Cerebellar cortex (tissue), 1 donor: ENCODE data around the gene COG1.
A peak's percentile ranks its signal among the peaks of the same experiment; 100 is the strongest.
"Not testable (repeated sequence)": the region's sequence is repeated elsewhere in the genome, so short reads cannot be mapped to it uniquely, and the experiment has no call there.

Source experiments
- DNase-seq: peaks from one replicate; pipeline ENCODE4 v3.0.0-alpha.2; 2015; ENCODE audit warnings: low spot score

The COG1 gene, protein sequence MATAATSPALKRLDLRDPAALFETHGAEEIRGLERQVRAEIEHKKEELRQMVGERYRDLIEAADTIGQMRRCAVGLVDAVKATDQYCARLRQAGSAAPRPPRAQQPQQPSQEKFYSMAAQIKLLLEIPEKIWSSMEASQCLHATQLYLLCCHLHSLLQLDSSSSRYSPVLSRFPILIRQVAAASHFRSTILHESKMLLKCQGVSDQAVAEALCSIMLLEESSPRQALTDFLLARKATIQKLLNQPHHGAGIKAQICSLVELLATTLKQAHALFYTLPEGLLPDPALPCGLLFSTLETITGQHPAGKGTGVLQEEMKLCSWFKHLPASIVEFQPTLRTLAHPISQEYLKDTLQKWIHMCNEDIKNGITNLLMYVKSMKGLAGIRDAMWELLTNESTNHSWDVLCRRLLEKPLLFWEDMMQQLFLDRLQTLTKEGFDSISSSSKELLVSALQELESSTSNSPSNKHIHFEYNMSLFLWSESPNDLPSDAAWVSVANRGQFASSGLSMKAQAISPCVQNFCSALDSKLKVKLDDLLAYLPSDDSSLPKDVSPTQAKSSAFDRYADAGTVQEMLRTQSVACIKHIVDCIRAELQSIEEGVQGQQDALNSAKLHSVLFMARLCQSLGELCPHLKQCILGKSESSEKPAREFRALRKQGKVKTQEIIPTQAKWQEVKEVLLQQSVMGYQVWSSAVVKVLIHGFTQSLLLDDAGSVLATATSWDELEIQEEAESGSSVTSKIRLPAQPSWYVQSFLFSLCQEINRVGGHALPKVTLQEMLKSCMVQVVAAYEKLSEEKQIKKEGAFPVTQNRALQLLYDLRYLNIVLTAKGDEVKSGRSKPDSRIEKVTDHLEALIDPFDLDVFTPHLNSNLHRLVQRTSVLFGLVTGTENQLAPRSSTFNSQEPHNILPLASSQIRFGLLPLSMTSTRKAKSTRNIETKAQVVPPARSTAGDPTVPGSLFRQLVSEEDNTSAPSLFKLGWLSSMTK

DNA sequence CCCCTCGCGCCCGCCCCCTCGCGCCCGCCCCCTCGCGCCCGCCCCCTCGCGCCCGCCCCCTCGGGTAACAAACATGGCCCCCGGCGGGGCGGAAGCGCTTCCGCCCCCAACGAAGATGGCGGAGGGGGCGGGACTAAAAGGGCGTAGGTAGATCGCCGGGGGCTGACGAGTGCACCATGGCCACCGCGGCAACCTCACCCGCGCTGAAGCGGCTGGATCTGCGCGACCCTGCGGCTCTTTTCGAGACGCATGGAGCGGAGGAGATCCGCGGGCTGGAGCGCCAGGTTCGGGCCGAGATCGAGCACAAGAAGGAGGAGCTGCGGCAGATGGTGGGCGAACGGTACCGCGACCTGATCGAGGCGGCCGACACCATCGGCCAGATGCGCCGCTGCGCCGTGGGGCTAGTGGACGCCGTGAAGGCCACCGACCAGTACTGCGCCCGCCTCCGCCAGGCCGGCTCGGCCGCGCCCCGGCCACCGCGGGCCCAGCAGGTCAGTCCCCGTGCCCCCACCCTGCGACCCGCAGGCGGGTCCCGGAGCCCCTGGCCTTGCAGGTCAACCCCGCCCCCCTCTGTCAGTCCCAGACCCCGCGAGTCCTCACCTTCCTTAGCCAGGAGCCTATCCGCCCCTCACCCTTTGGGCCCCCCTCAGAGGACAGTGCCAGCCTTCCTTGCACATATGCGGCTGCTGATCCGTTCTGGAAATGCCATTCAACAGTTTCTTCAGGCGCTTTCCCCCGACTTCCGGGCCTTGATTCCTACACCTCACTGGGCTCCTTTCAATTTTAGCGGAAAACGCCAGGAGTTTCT lies at the start of gene COG1:
TSS of gene COG1 (plus strand) at position 162 of the 808 bp plus-strand sequence. CDS start at position 177, 15 bp downstream.
- DNase-seq = peak; percentile 88

- DNase-seq = not testable (repeated sequence)
Measured at GRCh38 chr17:73144209-73144608, 48.6 kb upstream of the COG1 start.

DNA sequence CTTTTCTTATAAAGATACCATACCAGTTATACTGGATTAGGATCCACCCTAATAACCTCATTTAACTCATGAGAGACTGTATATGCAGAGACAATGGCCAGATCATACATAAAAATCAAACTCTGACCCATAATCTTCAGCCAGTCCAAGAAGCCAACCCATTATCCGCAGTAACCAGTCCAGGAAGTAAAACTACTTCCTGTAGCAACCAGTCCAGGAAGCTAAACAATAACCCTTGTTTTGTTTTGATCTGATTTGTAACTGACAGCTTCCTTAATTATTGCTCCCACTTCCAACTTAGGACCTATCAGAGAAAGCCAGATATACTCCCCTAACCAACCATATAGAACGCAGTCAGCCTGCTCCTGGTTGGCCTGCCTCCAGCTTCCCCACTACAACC lies 47.2 kb upstream of the COG1 start:
- DNase-seq = no peak

DNA sequence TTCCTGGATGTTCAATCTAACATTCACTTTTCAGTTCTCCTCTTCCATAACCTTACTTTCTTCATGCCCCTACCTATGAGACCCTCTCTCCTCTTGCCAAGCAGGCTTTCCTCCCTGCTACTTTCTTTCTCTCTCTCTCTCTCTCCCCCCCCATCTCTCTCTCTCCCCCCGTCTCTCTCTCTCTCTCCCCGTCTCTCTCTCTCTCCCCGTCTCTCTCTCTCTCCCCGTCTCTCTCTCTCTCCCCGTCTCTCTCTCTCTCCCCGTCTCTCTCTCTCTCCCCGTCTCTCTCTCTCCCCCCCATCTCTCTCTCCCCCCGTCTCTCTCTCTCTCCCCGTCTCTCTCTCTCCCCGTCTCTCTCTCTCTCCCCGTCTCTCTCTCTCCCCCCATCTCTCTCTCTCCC lies 45.1 kb upstream of the COG1 start:
- not testable (repeated sequence) for DNase-seq

DNA sequence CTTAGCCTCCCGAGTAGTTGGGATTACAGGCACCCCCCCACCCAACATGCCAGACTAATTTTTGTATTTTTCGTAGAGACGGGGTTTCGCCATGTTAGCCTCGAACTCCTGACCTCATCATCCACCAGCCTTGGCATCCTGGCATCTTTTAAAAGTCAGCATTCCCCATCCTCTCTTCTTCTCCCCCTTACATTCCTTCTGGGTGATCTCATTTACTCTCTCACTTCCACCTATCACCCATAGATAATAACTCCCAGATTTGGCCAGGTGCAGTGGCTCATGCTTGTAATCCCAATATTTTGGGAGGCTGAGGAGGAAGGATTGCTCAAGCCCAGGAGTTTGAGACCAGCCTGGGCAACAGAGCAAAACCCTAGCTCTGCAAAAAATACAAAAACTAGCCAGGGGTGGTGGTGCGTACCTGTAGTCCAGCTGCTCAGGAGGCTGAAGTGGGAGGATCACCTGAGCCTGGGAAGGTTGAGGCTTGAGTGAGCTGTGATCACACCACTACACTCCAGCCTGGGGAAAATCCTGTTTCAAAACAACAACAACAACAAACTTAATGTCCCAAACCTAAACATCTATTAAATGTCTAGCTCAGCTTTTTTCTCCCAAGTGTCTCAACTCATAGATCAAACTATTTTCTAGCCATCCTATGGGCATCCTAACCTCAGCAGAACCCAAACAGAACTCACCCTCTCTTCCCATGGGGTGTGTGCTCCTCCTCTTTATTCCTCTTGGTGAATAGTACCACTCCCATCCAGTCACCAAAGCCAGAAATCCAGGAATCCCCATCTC lies 44.1 kb upstream of the COG1 start:
- no peak for DNase-seq

DNA sequence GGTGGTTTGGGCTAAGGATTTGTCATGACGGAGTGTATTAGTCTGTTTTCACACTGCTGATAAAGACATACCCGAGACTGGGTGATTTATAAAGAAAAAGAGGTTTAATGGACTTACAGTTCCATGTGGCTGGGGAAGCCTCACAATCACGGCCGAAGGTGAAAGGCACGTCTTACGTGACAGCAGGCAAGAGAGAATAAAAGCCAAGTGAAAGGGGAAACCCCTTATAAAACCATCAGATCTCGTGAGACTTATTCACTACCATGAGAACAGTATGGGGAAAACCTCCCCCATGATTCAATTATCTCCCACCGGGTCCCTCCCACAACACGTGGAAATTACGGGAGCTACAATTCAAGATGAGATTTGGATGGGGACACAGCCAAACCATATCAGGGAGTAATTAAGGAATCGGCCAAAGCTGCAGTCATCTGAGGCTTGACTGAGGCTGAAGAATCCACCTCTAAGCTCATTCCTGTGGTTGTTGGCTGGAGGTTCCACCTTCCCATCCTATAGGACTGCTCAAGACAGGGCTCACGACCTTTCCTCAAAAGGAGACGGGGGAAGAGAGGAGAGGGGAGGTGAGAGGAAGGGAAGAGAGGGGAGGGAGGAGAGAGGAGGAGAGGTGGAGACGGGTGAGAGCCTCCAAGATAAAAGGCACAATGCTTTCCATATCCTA lies 42.1 kb upstream of the COG1 start:
- DNase-seq = not testable (repeated sequence)

DNA sequence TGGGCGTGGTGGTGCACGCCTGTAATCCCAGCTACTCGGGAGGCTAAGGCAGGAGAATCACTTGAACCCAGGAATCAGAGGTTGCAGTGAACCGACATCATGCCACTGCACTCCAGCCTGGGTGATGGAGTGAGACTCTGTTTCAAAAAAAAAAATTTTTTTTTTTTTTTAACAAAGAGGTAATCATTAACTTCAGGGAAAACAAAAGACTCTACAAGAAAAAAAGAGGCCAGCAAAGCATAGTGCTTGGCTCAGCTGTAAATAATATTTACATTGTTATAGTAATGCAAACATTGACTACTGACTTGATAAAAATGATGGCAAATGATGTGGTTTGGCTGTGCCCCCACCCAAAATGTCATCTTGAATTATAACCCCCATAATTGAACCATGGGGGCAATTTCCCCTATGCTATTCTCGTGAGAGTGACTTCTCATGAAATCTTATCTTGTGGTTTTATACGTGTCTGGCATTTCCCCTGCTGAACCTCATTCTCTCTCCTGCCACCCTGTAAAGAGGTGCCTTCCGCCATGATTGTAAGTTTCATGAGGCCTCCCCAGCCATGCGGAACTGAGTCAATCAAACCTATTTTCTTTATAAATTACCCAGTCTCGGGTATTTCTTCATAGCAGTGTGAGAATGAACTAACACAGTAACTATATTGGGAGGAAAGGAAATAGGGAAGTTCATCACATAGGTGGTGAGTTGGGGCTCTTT lies 40.8 kb upstream of the COG1 start:
- DNase-seq = no peak

DNA sequence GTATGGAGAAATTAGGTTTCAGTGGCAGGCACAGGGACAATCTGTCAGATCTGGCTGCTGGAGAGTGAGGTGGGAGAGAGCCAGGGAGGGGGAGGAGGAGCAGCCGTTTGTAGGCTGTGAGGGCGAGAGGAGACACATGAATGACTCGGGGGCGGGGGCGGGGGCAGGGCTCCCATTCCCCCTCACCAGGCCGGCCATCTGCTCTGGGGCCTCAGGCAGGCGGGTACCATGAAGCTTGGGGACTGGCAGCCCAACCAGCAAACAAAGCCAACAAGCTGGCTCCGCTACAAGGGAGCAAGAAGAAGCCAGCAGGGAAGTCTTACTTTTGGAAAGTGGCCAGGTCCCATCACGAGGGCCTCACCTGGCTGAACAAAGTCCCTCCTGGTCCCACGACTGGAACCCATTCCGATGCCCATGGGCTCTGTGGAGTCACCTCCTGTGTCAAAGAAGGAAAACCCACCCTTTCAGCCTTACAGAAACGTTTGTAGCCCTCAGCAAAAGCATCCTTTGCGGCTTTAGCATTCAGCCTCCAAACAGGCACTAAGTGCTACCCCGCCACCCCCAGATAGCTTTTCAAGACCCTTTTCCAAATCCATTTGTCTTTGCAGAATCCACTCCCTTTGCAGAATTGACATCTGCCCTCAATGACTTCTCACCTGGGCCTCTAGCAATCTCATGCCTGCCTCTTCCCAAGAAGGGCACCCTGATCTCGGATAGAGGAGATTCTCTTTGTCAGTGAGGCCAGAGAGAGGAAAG lies 37.3 kb upstream of the COG1 start:
- peak; percentile 97 for DNase-seq

- peak; percentile 71 for DNase-seq
Measured at GRCh38 chr17:73156166-73156840, 36.6 kb upstream of the COG1 start.

DNA sequence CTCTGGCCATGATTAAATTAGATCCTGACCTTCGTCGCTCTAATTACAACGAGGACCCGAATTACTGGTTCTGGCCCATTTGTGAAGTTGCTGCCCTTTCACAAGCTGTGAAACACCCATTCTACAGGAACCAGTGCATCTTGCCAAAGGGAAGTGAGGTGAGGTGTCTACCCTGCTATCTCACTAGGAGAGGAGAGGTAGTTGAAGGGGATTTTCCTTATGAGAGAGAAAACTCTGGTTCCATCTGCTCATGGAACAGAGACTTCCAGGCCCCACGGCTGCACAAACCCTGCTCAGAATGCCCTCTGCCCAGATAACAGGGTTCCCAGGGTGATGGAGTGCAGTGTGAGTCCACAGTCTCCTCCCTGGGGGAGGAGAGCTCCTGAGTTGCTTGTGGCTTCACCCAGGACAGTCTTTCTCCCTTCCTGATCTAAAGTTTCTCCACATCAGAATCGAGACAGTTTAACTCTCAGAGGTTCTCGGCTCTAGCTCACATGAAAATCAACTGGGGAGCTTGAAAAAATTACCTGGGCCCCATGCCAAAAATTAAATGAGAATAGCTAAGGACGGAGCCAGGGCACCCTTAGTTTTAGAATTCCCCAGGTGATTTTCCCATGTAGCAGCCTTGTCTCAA lies 35.9 kb upstream of the COG1 start:
- peak; percentile 44 for DNase-seq

GRCh38 chr17:73157521-73157890 lies 35.3 kb upstream of the COG1 start:
- peak; percentile 74 for DNase-seq

DNA sequence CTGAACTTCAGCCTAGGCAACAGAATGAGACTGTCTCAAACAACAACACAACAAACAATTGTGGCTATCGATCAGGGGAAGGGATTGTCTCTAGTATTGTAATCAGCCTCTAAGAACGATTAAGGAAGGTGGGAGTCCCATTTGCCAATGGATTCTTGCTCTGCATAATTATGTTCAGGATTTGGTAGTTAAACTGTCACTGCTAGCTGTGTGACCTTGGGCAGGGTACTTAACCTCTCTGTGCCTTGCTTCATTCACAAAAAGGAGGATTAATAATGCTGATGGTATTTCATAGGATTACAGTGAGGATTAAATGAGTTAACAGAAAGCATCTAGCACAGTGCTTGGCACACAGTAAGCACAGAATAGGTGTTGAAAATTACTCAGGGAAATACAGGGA lies 34.7 kb upstream of the COG1 start:
- no peak for DNase-seq

GRCh38 chr17:73160980-73161630 lies 31.8 kb upstream of the COG1 start:
- DNase-seq = no peak

DNA sequence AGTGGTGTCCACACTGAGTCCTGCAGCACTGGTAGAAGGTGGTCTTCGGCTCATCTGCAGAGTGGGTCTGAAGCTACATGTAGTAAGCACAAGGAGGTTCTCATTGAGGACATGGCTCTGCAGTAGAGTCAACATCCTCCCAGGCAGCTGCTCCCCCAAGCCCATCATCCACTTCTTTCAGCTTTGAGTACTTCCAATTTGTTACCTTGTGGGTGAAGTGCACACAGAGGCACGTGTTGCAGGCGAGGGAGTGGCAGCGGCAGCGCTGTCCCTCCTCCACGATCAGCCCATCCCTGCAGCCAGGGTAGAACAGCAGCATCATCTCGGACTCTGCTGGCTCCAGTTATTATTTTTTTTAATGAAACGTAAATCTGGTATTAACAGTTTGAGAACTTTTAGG lies 29.8 kb upstream of the COG1 start:
- no peak for DNase-seq

DNA sequence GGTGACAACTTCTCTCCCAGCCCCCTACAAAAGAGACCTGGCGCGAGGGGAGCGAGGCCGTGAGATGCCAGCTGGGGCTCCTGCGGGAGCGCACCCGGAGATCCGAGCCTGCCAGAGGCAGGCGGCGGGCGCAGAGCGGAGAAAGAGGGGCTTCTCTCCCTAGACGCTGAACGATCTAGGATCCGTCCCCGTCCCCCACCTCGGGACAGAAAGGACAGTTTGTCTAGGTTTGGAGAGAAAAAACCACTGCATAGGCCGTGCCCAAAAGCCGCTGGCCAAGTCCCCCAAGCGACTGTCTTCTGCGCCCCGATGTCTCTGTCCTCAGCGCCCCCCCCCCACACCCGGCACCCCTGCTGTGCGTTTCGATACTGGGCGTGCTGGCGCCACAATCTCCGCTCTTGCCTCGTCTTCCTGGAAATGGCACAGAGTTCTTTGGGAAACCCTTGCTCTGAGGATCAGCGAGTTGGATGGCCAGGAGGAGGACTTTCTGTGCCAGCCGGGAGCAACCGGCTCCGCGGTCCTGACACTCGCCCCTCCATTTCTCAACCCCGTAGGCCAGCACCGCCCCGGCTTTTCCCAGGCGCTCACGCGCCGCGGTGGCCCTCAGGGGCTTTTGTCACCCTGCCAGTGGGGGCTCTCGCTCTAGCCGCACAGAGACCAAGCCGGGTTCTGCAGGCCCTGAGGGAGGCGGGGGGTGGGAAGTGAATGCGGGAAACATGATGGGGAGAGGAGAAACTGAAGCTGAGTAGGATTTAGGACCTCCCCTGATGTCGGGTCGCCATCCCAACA lies 27.0 kb upstream of the COG1 start:
- peak; percentile 46 for DNase-seq

GRCh38 chr17:73166731-73167581 lies 25.9 kb upstream of the COG1 start:
- peak; percentile 73 for DNase-seq
